Measurements from ENCODE around the gene APBB1IP.

DNA sequence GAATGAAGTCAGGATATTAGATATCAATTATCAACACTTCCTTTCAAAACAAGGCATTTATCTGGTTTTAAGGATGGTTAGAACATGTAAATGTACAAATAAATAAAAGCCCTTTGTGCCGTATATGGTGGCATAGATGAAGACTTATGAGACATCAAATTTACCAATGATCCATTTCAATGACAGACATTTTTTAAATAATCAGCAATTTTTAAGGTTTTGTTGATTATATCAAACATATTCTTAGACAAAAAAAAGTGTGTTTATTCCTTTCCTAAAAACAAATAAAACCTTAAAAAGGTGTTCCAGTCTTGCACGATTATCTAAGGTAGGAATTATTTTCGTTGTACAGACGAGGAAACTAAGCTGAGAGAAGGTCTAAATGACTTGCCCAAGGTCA, 13.8 kb downstream of the APBB1IP start:
- TF ChIP-seq, protein P1, sequence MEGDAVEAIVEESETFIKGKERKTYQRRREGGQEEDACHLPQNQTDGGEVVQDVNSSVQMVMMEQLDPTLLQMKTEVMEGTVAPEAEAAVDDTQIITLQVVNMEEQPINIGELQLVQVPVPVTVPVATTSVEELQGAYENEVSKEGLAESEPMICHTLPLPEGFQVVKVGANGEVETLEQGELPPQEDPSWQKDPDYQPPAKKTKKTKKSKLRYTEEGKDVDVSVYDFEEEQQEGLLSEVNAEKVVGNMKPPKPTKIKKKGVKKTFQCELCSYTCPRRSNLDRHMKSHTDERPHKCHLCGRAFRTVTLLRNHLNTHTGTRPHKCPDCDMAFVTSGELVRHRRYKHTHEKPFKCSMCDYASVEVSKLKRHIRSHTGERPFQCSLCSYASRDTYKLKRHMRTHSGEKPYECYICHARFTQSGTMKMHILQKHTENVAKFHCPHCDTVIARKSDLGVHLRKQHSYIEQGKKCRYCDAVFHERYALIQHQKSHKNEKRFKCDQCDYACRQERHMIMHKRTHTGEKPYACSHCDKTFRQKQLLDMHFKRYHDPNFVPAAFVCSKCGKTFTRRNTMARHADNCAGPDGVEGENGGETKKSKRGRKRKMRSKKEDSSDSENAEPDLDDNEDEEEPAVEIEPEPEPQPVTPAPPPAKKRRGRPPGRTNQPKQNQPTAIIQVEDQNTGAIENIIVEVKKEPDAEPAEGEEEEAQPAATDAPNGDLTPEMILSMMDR (IDR thresholded peaks at IDR 0.05) = no peak
- no peak for TF ChIP-seq POLR2A (IDR thresholded peaks at IDR 0.05)
